Stimulated activated CD8-positive, alpha-beta memory T cell treated with anti-CD3 and anti-CD28 coated beads, Interleukin-7, amount 100 ng/mL, for 4 hours (primary cell): Measurements from ENCODE around the gene SENP6.
"Not testable (repeated sequence)": the region's sequence is repeated elsewhere in the genome, so short reads cannot be mapped to it uniquely, and the experiment has no call there.

Source experiments
- DNase-seq, 2 donors: peaks; one replicate each; pipeline ENCODE4 v3.0.0-alpha.2; 2020; ENCODE audit warnings: low read depth in 2 of 2

Gene SENP6

DNA sequence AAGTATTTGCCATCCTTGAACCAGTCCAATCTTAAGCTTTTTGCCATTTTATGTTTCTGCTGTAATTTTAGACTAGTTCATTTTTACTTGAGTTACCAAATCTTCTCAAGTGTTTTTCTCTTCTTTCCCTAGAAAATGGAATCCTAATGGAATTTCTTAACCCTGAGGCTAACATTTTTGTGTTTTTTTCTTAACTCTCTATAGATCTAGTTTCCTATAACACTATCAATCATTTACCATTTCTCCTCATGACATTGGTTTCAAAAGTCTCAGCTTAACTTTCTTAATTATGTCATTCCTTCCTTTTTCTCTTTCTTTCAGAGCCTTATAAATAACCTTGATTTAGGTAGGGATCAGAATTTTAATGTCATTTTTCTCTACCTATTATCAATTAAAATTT lies 54.8 kb downstream of the SENP6 start:
- no peak for DNase-seq

DNA sequence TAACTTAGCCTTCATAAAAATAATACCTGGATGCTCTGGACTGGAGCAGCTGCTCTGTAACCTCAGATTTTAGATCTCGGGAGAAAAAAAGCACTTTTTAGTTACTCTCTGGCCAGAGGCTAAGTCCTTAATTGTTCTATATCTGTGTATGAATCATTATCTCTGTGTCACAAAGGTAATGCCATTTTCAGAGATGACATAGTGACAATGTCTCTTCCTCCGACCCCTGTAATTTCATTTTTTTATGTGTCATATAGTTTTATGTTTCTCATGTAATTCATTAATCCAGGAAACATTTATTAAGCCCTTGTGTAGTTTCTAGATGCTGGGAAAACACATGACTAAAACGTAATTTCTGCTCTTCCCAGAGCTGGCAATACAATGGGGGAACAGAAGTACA lies 55.6 kb downstream of the SENP6 start:
- no peak for DNase-seq

- DNase-seq = no peak
These were observed 64.9 kb downstream of the SENP6 start for GRCh38 chr6:75666592-75666991.

DNA sequence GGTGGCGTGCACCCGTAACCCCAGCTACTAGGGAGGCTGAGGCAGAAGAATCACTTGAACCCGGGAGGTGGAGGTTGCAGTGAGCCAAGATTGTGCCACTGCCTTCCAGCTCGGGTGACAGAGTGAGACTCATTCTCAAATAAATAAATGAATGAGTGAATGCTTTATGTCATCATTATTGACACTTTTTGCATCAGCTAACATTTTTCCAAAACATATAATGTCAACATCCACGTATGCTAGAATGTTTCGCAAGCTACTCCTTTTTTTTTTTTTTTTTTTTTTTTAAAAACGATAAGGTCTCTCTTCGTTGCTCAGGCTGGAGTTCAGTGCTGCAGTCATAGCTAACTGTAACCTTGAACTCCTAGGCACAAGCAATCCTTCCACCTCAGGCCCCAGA lies 72.2 kb downstream of the SENP6 start:
- DNase-seq = no peak

GRCh38 chr6:75676377-75676776 lies 74.7 kb downstream of the SENP6 start:
- DNase-seq = no peak

- not testable (repeated sequence) for DNase-seq
These were observed 80.9 kb downstream of the SENP6 start for GRCh38 chr6:75682548-75682947.

- DNase-seq = not testable (repeated sequence)
These were observed 81.3 kb downstream of the SENP6 start for GRCh38 chr6:75683005-75683404.

GRCh38 chr6:75687535-75687934 lies 85.9 kb downstream of the SENP6 start:
- not testable (repeated sequence) for DNase-seq

DNA sequence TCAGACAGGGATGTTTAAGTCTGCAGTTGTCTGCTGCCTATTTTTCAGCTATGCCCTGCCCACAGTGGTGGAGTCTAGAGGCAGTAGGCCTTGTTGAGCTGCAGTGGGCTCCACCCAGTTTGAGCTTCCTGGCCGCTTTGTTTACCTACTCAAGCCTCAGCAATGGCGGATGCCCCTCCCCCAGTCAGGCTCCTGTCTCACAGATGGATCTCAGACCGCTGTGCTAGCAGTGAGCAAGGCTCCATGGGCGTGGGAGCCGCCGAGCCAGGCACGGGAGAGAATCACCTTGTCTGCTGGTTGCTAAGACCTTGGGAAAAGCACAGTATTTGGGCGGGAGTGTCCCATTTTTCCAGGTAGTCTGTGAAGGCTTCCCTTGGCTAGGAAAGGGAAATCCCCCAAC lies 86.3 kb downstream of the SENP6 start:
- not testable (repeated sequence) for DNase-seq

DNA sequence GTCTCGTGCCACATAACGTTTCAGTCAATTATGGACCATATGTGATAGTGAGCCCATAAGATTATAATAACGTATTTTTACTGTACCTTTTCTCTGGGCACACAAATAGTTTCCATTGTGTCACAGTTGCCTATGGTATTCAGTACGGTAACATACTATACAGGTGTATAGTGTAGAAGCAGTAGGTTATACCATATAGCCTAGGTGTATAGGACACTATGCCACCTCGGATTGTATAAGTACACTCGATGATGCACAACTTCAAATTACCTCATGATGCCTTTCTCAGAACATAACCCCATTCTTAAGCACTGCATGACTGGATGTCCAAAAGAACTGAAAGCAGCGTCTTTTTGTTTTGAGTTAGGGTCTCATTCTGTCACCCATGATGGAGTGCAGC lies 87.9 kb downstream of the SENP6 start:
- no peak for DNase-seq

GRCh38 chr6:75691012-75691411 lies 89.3 kb downstream of the SENP6 start:
- DNase-seq = no peak

DNA sequence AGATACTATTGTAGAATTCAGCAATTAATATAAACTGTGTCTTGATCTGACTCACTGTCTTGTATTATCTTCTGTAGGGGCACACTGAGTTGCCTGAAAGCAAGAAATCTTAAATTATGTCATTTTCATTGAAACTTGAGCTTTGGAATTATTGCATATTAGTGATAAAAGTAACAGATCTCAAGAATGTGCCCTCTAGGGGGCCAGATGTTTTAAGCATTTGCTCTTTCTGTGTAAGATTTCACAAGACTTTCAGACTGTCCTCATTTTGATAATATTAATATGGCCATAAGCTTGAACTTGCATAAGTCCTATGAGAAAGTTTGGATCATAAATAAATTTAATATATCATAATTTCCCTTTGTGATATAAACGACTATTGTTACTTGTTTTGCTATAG lies 91.9 kb downstream of the SENP6 start:
- DNase-seq = no peak

GRCh38 chr6:75694406-75694805 lies 92.7 kb downstream of the SENP6 start:
- no peak for DNase-seq

DNA sequence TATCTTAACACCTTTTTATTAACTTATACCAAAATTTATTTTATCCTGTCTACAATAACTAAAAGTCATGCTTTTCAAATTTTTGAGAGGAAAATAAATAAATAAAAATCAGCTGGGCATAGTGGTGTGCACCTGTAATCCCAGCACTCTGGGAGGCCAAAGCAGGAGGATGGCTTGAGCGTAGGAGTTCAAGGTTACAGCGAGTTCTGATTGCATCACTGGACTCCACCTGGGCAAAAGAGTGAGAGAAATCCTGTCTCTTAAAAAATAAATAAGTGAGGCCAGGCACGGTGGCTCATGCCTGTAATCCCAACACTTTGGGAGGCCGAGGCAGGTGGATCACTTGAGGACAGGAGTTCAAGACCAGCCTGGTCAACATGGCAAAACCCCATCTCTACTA lies 106.7 kb downstream of the SENP6 start:
- DNase-seq = not testable (repeated sequence)

- DNase-seq = no peak
These were observed 109.5 kb downstream of the SENP6 start for GRCh38 chr6:75711173-75711572.

DNA sequence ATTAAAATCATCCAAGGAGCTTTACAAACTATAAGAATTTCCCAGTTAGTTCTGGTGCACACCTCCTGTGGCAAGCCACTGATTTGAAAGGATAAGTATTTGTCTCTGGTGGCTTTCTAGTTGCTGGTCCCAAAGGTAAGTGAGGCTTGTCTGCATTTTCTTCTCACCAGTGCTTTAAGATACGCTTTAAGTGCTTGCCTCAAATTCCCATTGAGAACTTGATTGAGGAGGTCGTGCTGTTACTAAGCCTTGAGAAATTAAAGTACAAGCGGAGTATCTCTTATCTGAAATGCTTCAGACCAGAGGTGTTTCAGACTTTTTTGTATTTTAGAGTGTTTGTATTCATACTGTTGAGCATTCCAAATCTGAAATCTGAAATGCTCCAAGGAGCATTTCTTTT lies 117.5 kb downstream of the SENP6 start:
- DNase-seq = no peak

GRCh38 chr6:75723382-75723781 lies 121.7 kb downstream of the SENP6 start:
- no peak for DNase-seq

DNA sequence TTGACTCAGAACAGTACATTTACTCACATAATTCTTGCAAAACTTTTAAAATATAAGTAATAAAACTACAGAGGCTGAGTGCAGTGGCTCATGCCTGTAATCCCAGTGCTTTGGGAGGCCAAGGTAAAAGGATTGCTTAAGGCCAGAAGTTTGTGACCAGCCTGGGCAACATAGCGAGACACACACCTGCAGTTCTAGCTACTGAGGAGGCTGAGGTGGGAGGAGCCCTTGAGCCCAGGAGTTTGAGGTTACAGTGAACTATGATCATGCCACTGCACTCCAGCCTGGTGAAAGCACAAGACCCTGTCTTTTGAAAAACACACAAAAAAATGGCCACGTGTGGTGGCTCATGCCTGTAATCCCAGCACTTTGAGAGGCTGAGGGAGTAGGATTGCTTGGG lies 125.5 kb downstream of the SENP6 start:
- no peak for DNase-seq

DNA sequence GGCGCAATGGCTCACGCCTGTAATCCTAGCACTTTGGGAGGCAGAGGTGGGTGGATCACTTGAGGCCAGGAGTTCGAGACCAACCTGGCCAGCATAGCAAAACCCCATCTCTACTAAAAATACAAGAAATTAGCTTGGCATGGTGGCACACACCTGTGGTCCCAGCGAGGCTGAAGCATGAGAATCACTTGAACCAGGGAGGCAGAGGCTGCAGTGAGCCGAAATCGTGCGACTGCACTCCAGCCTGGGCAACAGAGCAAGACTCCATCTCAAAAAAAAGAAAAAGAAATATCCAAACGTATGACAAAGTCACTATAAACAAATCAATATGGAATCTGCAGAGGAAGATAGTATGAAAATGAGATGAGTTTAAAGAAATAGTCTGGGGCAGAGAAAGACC lies 129.3 kb downstream of the SENP6 start:
- DNase-seq = not testable (repeated sequence)

DNA sequence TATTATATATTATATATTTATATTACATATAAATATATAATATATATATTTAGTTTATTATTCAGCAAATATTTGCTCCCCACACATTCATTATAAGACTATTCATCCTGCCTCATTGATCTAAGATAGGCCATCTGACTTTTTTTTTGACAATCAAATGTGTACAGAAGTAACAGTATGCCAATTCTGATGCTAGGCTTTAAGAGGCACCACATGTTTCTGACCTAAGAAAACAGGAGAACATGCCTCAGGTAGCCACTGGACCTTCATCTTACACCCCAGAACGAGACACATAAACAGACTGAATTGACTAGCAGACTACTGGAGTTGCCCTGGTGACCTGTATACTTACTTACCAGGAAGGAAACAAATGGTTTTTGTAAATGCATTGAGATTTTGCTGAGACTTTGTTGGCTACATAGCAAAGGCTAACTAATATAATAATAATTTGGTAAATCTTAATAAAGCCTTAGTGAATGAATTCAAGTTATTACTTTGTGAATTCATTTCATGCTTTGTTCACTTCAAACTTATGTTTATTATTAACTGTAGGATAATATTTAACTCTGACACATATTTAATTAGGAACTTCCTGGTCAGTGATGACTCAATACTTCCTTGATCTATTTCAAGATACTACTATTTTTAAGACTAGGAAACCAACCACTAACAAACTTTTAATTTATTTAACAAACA lies 134.0 kb downstream of the SENP6 start:
- DNase-seq = no peak

DNA sequence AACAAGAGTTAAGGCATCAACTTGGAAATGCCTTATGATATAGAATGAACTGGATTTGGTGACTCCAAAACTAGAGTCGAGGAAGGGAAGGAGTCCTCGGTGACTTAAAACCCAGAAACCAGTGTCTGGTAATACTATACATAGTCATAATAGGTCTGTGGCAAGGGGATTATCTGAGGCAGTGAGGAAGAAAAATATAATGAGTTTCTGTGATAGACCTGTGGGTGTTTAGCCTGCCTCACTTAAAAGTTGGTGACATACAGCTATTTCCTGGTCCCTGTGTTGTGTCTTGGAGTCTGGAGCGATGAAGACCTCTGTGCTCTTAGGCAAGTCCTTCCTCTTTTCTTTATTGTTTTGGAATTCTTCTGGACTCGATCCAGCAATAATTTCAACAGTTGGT lies 142.3 kb downstream of the SENP6 start:
- DNase-seq = no peak

- no peak for DNase-seq
These were observed 143.7 kb downstream of the SENP6 start for GRCh38 chr6:75745404-75745803.

GRCh38 chr6:75746221-75746620 lies 144.5 kb downstream of the SENP6 start:
- no peak for DNase-seq
